Stimulated activated CD4-positive, alpha-beta T cell treated with anti-CD3 and anti-CD28 coated beads, Interleukin-1b, Interleukin-23, amount 100 ng/mL, for 4 hours (primary cell): ENCODE results near the gene NUP98.
"Not testable (repeated sequence)": the region's sequence is repeated elsewhere in the genome, so short reads cannot be mapped to it uniquely, and the experiment has no call there.

ENCODE experiments used
- DNase-seq, 2 donors: peaks; one replicate each; pipeline ENCODE4 v3.0.0-alpha.2; 2020; ENCODE audit warnings: low read depth in 2 of 2

The NUP98 gene

DNA sequence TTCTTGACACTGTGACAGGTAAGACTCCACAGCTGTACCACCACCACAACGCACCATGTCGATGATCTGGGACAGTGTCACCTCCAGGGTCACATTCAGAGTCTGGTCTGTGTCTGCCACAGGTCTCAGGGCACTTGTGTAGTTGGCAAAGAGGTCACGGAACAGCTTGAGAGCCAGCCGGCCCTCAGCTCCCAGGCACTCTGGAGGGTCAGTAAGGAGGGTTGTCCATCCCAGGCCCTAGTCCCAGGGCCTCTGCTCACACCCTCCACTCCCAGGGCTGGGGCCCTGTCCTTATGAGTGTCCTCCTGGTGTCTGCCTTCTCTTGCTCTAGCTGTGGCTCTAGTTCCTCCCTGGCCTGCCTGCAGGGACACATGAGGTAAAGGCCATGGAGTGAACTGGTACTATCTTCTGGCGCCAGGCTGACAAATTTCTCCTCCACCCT, 127.6 kb downstream of the NUP98 start:
- DNase-seq, result no peak

DNA sequence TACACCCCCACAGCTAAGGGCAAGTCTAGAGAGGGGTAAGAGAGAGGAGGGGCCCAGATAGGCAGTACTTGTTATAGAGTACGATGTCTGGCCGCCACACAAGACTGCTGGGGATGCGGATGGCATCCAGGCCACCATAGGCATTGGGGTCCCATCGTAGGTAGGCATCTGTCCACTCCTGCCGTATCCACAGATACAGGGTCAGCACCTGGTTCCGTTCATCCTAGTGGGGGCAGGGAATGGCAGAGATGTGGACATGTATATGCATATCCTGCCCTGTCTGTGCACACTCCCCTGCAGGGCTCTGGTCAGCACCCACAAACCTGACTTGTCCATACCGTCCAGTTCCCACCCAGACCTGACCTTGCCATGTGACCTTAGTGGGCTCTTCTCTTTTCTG, 128.2 kb downstream of the NUP98 start:
- no peak for DNase-seq

DNA sequence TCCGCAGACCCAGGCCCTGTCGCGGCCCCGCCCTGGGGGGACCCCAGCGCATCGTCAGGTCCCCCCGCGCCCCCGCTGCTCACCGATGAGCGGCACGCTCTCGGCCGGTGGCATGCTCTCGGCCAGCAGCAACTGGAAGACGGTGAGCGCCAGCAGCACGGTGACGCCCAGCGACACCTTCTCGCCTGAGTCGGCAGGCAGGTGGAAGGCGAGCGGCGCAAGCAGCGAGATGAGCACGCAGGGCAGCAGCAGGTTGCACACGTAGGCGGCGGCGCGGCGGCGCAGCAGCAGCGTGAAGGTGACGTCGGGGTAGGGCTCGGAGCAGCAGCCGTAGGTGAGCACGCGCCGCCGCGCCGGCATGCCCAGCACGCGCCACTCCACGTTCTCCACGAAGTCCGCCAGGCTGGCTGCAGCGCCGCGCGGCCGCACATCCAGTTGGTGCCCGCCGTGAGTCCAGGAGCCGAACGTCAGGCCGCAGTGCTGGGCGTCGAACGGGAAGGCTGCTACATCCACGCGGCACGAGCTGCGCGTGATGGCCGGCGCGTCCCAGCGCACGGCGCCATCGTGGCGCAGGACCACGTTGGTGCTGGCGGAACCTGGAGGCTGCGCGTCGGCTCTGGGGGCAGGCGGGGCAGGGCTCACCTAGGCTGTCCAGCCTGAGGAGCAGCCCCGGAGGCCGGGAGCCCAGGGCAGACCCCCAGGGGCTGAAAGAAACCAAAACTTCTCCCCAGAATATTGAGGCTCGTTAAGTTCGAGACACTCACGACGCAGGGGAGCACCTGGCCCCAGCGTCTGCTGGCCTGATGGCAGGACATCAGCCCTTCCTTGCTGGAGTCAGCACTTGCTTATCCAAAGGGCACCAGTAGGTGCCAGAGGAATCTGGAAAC, 130.0 kb downstream of the NUP98 start:
- no peak for DNase-seq

DNA sequence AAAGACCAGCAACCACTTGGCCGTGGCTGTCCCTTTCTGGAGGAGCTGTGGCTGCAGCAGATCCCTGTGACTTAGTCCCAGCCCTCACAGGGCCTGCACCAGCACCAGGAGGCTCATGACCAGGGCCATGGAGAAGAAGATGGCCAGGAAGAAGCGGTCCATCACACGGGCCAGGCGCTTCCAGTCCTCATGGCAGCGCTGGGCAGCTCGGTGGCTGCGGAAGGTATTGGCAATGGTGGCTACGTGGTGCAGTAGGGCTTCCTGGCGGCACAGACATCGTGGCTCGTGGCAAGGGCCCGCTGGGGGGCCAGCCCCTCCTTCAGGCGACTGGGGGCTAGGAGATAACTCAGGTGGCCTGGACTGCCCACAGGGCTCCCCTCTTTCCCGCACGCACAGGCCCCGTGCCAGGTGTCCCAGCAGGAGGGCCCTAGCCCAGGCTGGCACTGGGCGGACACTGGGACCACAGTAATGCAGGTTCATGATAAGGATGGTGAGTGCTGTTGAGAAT, 131.3 kb downstream of the NUP98 start:
- no peak for DNase-seq

DNA sequence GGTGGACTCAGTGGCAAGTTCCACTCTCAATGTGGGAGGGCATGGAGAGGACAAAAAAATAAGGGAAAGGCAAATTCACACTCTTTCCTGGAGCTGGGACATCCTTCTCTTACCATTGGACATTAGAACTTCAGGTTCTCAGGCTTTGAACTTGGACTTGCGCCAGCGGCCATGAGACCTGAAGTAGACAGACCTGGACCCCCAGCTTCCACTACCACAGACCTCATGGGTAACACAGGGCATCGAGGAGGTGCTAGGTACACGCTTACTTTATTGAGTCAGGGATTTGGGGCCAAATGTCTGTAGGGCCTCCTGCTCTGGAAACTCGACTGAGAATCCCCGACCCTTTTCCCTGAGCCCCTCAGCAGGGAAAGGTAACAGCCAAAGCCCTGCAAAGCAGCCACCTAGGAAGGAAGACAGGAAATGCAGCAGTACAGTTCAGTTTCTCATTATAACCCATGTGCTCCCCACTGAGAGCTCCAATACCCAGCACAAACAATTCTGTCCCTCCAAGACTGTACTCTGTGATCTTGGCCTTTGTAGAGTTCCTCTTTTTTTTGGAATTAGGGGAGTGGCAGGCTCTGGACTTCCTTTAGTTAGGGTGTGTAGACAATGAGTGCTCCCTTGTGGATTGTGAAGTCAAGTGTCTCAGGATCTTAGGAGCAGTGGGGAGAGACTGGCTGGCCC, 131.9 kb downstream of the NUP98 start:
- DNase-seq, result no peak

DNA sequence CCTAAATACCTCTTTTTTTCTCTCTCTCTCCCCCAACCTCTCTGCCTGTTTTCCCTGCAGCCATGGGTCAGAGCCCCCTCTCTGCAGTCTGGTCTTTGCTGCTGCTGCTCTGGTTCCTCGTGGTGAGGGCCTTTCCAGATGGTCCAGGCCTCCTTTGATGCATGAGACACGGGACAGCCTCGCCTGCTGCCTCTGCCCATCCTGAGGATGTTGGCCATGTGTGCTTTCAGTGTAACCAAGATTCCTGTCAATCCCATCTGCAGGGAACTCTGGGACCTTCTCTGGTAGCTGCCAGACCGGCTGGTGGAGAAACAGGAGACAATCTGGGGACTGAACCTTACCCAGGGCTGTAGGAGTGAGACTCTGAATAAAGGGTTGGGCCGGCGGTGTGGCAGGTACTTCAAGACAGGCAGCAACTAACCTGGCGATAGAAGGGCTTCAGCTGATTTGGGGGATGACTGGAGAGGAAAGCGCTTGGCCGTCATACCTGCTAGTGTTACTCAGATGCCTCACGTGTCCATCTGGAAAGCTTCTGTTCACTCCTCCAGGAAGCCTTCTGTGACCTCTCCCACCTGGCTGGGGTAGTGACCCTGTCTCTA, 133.2 kb downstream of the NUP98 start:
- DNase-seq, result no peak

DNA sequence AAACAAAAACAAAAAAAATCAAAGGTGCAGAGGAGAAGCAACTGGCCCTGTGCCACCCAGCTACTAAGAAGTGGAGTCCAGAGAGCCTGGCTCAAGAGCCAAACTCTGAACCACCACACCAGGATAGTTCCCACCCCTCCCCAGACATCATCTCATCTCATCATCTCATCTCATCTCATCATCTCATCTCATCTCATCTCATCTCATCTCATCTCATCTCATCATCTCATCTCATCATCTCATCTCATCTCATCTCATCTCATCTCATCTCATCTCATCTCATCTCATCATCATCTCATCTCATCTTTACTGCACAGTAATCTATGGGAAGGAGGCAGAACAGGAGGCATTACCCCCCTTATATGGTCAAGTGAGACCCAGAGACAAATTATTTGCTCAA, 134.5 kb downstream of the NUP98 start:
- DNase-seq, result no peak

DNA sequence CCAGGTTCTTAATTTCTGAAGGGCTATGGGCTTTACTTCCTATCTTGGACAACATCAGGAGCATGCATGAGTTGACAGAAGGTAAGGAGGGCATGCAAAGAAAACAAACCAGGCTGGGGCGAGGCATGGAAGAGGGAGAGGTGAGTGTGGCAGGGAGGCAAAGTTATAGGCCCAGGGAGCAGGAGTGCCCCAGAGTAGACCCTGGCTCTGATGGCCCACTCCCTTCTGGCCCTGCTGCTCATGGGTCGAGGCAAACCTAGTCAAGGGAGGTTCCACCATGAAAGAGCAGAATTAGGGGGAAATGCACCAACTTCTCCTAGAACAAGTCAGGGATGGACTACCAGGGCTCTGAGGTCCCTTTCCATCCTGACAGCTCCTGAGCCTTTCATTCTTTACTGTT, 136.4 kb downstream of the NUP98 start:
- no peak for DNase-seq

DNA sequence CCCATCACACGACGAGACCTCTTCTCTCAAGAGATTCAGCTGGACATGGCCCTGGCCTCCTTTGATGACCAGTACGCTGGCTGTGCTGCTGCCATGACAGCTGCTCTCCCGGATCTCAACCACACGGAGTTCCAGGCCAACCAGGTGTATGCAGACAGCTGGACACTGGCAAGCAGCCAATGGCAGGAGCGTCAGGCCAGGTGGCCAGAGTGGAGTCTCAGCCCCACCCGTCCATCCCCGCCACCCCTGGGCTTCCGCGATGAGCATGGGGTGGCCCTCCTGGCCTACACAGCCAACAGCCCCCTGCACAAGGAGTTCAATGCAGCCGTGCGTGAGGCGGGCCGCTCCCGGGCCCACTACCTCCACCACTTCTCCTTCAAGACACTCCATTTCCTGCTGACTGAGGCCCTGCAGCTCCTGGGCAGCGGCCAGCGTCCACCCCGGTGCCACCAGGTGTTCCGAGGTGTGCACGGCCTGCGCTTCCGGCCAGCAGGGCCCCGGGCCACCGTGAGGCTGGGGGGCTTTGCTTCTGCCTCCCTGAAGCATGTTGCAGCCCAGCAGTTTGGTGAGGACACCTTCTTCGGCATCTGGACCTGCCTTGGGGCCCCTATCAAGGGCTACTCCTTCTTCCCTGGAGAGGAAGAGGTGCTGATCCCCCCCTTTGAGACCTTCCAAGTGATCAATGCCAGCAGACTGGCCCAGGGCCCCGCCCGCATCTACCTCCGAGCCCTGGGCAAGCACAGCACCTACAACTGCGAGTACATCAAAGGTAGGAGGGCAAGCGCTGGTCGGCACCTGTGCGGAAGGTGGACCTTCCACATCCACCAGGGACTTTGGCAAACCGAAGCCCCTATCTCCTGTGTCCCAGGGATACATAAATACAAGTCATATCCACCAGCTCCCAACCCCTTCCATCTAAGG, 137.5 kb downstream of the NUP98 start:
- DNase-seq, result no peak

DNA sequence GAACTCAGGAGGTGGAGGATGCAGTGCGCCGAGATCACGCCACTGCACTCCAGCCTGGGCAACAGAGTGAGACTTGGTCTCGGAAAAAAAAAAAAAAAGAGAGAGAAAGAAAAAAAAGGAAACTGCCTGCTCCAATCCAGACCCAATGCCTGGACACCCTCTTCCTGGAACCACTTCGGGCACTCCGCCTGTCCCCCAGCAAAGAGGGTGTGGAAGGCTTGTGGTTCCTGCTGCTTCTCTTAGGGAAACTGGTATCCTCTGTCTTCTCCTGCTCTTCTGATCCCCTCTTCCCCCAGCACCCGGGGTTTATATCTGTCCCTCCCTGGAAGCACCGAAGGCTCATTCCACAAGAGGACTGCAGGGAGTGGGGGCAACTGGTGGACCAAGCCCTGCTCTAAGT, 139.1 kb downstream of the NUP98 start:
- DNase-seq, result no peak

DNA sequence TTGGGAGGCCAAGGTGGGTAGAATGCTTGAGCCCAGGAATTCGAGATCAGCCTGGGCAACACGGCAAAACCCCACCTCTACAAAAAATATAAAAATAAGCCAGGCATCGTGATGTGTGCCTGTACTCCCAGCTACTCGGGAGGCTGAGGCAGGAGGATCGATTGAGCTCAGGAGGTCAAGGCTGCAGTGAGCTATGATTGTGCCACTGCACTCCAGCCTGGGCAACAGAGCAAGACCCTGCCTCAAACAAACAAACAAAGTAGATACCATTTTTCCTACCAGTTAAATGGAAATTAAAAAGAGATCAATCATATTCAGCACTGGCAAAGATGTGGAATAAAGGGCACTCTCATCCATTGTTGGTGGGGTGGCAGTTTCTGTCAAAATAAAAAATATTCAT, 140.0 kb downstream of the NUP98 start:
- not testable (repeated sequence) for DNase-seq

DNA sequence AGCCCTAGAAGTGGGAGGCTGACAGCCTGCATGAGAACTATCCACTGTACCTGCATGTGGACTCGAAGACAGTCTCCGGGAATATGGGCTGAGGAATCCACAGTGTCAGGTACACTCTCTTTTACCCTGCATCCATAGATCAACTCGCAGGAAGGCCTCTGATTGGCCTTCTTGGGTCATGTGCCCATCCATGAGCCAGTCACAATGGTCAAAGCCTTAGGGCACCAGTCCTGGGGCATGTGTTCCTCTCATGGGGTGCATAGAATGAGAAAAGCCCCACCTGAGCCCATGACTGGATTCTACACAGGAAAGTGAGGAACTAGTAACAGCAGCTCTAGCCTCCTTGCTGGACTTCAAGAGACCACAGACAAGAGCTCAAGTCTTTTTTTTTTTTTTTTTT, 141.8 kb downstream of the NUP98 start:
- no peak for DNase-seq

DNA sequence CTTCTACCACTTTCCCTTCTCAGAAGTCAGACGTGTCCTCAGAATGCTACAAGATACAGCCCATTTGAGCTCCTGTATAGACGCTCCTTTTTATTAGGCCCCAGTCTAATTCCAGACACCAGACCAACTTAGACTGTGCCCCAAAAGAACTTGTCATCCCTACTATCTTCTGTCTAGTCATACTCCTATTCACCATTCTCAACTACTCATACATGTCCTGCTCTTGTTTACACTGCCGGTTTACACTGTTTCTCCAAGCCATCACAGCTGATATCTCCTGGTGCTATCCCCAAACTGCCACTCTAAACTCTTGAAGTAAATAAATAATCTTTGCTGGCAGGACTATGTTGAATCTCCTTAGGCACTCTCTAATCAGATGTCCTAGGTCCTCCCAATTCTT, 144.8 kb downstream of the NUP98 start:
- DNase-seq, result not testable (repeated sequence)

DNA sequence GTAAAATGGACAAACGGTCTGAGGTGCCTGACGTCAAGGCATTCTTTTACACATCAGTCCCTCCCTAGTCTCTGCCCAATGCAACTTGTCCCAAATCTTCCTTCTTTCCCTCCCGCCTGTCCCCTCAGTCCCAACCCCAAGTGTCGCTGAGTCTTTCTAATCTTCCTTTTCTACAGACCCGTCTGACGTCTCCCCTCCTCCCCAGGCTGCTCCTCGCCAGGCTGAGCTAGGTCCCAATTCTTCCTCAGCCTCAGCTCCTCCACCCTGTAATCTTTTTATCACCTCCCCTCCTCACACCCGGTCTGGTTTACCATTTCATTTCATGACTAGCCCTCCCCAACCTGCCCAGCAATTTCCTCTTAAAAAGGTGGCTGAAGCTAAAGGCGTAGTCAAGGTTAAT, 148.0 kb downstream of the NUP98 start:
- not testable (repeated sequence) for DNase-seq

DNA sequence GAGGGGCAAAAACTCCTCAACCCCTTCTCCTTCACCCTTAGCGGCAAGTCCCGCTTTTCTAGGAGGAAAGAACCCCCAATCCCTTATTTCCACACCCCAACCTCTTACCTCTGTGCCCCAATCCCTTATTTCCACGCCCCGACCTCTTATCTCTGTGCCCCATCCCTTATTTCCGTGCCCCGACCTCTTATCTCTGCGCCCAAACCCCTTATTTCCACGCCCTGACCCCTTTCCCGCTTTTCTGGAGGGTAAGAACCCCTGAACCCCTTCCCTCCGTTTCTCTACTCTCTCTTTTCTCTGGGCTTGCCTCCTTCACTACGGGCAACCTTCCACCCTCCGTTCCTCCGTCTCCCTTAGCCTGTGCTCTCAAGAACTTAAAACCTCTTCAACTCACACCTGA, 148.5 kb downstream of the NUP98 start:
- not testable (repeated sequence) for DNase-seq

DNA sequence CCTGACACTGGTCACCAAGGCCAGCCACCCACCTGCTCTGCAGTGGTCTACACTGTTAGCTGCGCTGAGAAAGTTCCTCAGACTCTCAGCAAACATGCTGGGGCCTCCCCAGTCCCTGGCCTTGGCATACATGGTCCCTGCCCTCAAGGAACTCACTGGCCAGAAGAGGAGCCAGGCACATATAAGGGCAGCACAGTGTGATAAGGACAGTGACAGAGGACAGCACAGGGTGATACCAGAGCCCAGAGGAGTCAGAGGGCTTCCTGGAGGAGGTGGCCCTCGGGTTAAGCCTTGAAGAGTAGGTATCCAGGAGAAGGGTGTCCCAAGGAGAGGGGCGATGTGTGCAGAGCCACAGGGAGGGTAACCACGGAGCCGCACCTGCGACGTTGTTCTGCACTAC, 151.8 kb downstream of the NUP98 start:
- DNase-seq, result no peak

DNA sequence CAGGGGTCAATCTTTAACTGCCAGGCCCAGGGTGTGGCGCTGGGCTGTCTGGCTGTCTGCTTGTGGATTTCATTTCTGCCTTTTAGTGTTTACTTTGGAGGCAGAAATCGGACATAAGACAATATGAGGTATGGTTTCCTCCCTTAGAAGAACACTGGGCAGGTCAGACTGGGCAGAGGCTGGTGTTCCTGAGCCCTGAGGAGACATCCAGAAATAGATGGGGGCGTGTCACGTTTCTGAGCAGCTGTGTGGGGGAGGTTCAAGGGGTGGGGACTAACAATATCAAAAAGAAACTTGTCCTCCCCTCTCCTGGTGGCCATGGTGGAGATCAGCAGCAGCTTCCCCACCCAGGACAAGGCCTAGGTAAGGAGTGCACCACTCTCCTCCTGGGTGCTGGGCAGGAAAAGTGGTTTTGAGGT, 152.5 kb downstream of the NUP98 start, which contains the start of gene ART1:
Gene ART1 (plus strand): TSS at position 312 of the 419 bp plus-strand sequence. CDS start 14,086 bp downstream, outside the sequence.
- DNase-seq, result no peak

DNA sequence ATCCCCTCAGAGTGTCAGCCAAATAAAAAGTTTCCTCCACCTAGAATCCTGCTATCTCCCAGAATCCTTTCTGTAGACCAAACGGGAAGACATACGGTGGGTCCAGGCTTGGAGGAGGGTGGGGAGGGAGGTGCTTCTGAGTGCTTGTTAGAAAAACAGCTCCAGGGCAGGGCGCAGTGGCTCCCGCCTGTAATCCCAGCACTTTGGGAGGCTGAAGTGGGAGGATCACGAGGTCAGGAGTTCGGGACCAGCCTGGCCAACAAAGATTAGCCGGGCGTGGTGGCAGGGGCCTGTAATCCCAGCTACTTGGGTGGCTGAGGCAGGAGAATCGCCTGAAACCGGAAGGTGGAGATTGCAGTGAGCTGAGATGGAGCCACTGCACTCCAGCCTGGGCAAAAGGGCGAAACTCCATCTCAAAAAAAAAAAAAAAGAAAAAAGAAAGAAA, 154.2 kb downstream of the NUP98 start:
- not testable (repeated sequence) for DNase-seq

DNA sequence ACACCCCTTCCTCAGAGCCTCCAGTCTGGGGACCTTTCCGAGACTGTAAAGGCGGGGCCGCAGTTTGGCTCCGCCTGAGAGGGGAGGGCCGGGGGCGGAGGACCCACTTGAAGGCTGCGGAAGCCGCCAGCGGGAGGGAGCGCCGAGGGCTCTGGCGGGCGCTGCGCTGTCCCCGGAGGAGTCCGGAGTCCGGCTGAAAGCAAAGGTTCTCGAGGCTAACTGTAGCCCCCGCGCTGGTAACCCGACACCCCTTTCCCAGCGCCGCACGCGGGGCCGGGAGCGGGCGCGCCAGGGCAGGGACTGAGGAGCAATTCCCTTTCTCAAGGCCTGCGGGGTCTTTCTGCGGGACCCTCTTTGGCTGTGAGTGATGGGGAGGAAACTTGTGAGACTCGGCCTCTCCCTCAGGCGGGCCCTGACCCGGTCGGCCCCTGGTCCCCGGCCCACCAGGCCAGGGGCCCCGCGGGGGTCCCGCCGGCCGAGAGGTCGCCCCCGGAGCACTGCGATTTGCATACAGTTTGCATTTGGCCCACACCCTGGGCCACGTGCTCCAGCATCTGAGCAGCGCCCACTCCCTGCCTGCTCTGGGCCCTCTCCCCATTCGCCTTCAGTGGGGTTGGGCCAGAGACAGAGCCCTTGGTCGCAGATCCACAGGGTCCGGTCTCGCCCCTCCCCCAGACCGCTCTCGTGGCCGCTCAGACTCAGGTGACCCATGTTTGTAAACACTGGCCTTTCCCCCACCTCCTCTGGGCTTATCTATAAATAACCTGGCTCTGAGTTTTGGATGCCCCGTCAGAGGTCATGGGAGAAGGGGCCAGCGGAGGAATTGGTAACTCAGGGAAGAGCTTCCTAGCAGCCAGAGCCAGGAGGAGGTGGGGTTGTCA, 155.0 kb downstream of the NUP98 start:
- peak; percentile 52 to 74 for DNase-seq

DNA sequence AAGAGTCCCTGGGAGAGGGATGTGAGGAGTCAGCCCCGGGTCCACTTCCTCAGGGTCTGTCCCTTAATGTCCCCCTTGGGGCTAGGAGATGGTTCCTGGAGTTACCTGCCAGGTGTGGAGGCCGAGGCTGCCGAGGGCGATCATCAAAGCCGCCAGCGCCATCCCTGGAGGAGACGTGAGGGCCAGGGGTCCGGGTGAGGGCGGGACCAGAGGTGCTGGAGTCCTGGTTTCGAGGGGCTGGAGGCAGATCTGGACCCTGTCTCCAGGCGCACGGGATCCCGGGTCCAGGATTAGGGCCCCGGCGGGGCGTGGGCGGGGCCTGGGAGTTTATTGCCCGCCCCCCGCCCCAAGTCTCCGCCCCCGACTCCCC, 155.7 kb downstream of the NUP98 start, which contains the start of gene ART5:
Gene ART5 (minus strand): TSS at position 292 of the 370 bp plus-strand sequence. CDS start 130 bp downstream, at position 162.
- no peak for DNase-seq
